Activated CD4-positive, alpha-beta memory T cell treated with anti-CD3 and anti-CD28 coated beads for 36 hours (primary cell): ENCODE measurements around the gene ARSB. TPM values are rescaled to one million over a fixed set of nuclear protein-coding genes. Genes with fewer than 3 reads are reported as not detected.
"Not testable (repeated sequence)": the region's sequence is repeated elsewhere in the genome, so short reads cannot be mapped to it uniquely, and the experiment has no call there.

ENCODE experiments used
- CTCF ChIA-PET: fragments of 350-600 bp; sonication (Branson Sonifier 250); formaldehyde crosslinking; loops from one replicate; lab custom pipeline; 2021; ENCODE audit warnings: antibody characterized with exemption, inconsistent platforms; lab: Charles Lee
- POLR2A ChIA-PET: fragments of 350-600 bp; sonication (Branson Sonifier 250); formaldehyde crosslinking; loops from one replicate; lab custom pipeline; 2021; ENCODE audit warnings: antibody characterized with exemption; lab: Charles Lee
- DNase-seq: peaks from one replicate; pipeline ENCODE4 v3.0.0-alpha.2; 2020
- H3K27ac Mint-ChIP-seq: one replicate; pipeline ENCODE4 v1.8.0; 2021; ENCODE audit warnings: mixed read lengths
- H3K27me3 Mint-ChIP-seq: one replicate; pipeline ENCODE4 v1.8.0; 2021; ENCODE audit warnings: mixed read lengths
- H3K36me3 Mint-ChIP-seq: one replicate; pipeline ENCODE4 v1.8.0; 2021; ENCODE audit warnings: mixed read lengths
- H3K4me1 Mint-ChIP-seq: one replicate; pipeline ENCODE4 v1.8.0; 2021; ENCODE audit warnings: low read depth, mixed read lengths
- H3K4me3 Mint-ChIP-seq: one replicate; pipeline ENCODE4 v1.8.0; 2021; ENCODE audit warnings: mild to moderate bottlenecking, mixed read lengths
- H3K9me3 Mint-ChIP-seq: one replicate; pipeline ENCODE4 v1.8.0; 2021; ENCODE audit warnings: mixed read lengths
- intact Hi-C: fragments of 100-400 bp; cut with micrococcal nuclease; formaldehyde crosslinking; loops from one replicate; pipeline ENCODE4 v1.15.1; 2023
- total RNA-seq, 2 experiments: library from RNA; stranded (reverse); gene quantifications; one replicate each; pipeline ENCODE4 v1.2.3, GENCODE V29; 2021

The ARSB gene
- total RNA-seq, 2 experiments from 2014 or later, result 9.3 to 9.9 TPM

GRCh38 chr5:78773655-78774054 is 211.5 kb downstream of the ARSB start:
- Mint-ChIP-seq H3K9me3 (no peaks in the 10 kb centered on the region), H3K4me3 (no peak overlapping the region), H3K36me3 (peaks cover 2% of the 10 kb centered on the region), H3K27ac (no peak overlapping the region), H3K4me1 (peaks cover 4% of the 10 kb centered on the region), H3K27me3 (no peaks in the 10 kb centered on the region)
- no peak for DNase-seq
- intact Hi-C loops, result no loop called here
- CTCF ChIA-PET, result no interaction called here
- POLR2A ChIA-PET, result no interaction called here

GRCh38 chr5:78771260-78772205 is 213.6 kb downstream of the ARSB start:
- ChIA-PET POLR2A (no interaction called here), CTCF (no interaction called here)
- Mint-ChIP-seq H3K36me3 (peaks cover 2% of the 10 kb centered on the region), H3K4me1 (peaks cover 4% of the 10 kb centered on the region), H3K27me3 (no peaks in the 10 kb centered on the region), H3K4me3 (no peak overlapping the region), H3K27ac (no peak overlapping the region), H3K9me3 (no peaks in the 10 kb centered on the region)
- peak; percentile 11 for DNase-seq
- intact Hi-C loops, result no loop called here

- ChIA-PET CTCF (no interaction called here), POLR2A (interaction anchor here (0.6 kb wide), 1 partner anchor 468 kb away, joined by 3 read pairs; no protein-coding TSS in a partner anchor)
- DNase-seq, result no peak
- no peaks in the 10 kb centered on the region for H3K9me3 Mint-ChIP-seq
- H3K27ac Mint-ChIP-seq, result no peak overlapping the region
- H3K27me3 Mint-ChIP-seq, result peaks cover under 1% of the 10 kb centered on the region
- no peak overlapping the region for H3K4me3 Mint-ChIP-seq
- H3K4me1 Mint-ChIP-seq, result peaks cover 4% of the 10 kb centered on the region
- intact Hi-C loops, result no loop called here
- H3K36me3 Mint-ChIP-seq, result no peaks in the 10 kb centered on the region
Observed at GRCh38 chr5:78768781-78769380, 216.2 kb downstream of the ARSB start.

GRCh38 chr5:78766412-78766762 is 218.7 kb downstream of the ARSB start:
- CTCF ChIA-PET, result interaction anchor here (1.4 kb wide), 1 partner anchor 259 kb away, joined by 3 read pairs; no protein-coding TSS in a partner anchor
- intact Hi-C loops, result no loop called here
- Mint-ChIP-seq H3K27ac (no peak overlapping the region), H3K9me3 (no peaks in the 10 kb centered on the region), H3K36me3 (no peaks in the 10 kb centered on the region), H3K27me3 (peaks cover 1% of the 10 kb centered on the region), H3K4me3 (no peak overlapping the region), H3K4me1 (no peaks in the 10 kb centered on the region)
- POLR2A ChIA-PET, result no interaction called here
- no peak for DNase-seq

- ChIA-PET POLR2A (no interaction called here), CTCF (interaction anchor here (1.4 kb wide), 1 partner anchor 259 kb away, joined by 3 read pairs; no protein-coding TSS in a partner anchor)
- no peak for DNase-seq
- H3K9me3 Mint-ChIP-seq, result no peaks in the 10 kb centered on the region
- no peak overlapping the region for H3K27ac Mint-ChIP-seq
- H3K36me3 Mint-ChIP-seq, result no peaks in the 10 kb centered on the region
- no peaks in the 10 kb centered on the region for H3K4me1 Mint-ChIP-seq
- intact Hi-C loops, result no loop called here
- no peak overlapping the region for H3K4me3 Mint-ChIP-seq
- peaks cover 1% of the 10 kb centered on the region for H3K27me3 Mint-ChIP-seq
Observed at GRCh38 chr5:78765756-78766411, 219.2 kb downstream of the ARSB start.

- ChIA-PET CTCF (interaction anchor here (1.4 kb wide), 1 partner anchor 260 kb away, joined by 3 read pairs; no protein-coding TSS in a partner anchor), POLR2A (no interaction called here)
- Mint-ChIP-seq H3K9me3 (no peaks in the 10 kb centered on the region), H3K4me1 (no peaks in the 10 kb centered on the region), H3K4me3 (no peak overlapping the region), H3K27me3 (peaks cover 1% of the 10 kb centered on the region), H3K27ac (no peak overlapping the region), H3K36me3 (no peaks in the 10 kb centered on the region)
- intact Hi-C loops, result no loop called here
- no peak for DNase-seq
Observed at GRCh38 chr5:78765116-78765515, 220.0 kb downstream of the ARSB start.

- Mint-ChIP-seq H3K27me3 (peaks cover 1% of the 10 kb centered on the region), H3K4me3 (no peak overlapping the region), H3K9me3 (no peaks in the 10 kb centered on the region), H3K27ac (no peak overlapping the region), H3K36me3 (no peaks in the 10 kb centered on the region), H3K4me1 (no peaks in the 10 kb centered on the region)
- DNase-seq, result no peak
- POLR2A ChIA-PET, result no interaction called here
- CTCF ChIA-PET, result no interaction called here
- intact Hi-C loops, result no loop called here
Observed at GRCh38 chr5:78763659-78764189, 221.4 kb downstream of the ARSB start.

- H3K4me3 Mint-ChIP-seq, H3K4me1 Mint-ChIP-seq, POLR2A ChIA-PET: not testable (repeated sequence)
Observed at GRCh38 chr5:78762743-78763142, 222.4 kb downstream of the ARSB start.

GRCh38 chr5:78761840-78762239 is 223.3 kb downstream of the ARSB start:
- H3K27ac Mint-ChIP-seq, result no peak overlapping the region
- no peaks in the 10 kb centered on the region for H3K9me3 Mint-ChIP-seq
- H3K4me1 Mint-ChIP-seq, result peaks cover 12% of the 10 kb centered on the region
- DNase-seq, result no peak
- no peak overlapping the region for H3K4me3 Mint-ChIP-seq
- intact Hi-C loops, result no loop called here
- no peaks in the 10 kb centered on the region for H3K36me3 Mint-ChIP-seq
- CTCF ChIA-PET, result no interaction called here
- H3K27me3 Mint-ChIP-seq, result peaks cover 1% of the 10 kb centered on the region
- POLR2A ChIA-PET, result no interaction called here

More at GRCh38 chr5:78762743-78763142, 222.4 kb downstream of the ARSB start:
- intact Hi-C loops, H3K9me3 Mint-ChIP-seq, H3K36me3 Mint-ChIP-seq, H3K27me3 Mint-ChIP-seq, CTCF ChIA-PET, H3K27ac Mint-ChIP-seq, DNase-seq: not testable (repeated sequence)

GRCh38 chr5:78760770-78761169 is 224.3 kb downstream of the ARSB start:
- Mint-ChIP-seq H3K36me3 (no peaks in the 10 kb centered on the region), H3K27me3 (peaks cover 1% of the 10 kb centered on the region), H3K27ac (no peak overlapping the region), H3K4me1 (peaks cover 12% of the 10 kb centered on the region), H3K9me3 (no peaks in the 10 kb centered on the region), H3K4me3 (no peak overlapping the region)
- no peak for DNase-seq
- intact Hi-C loops, result no loop called here
- ChIA-PET POLR2A (no interaction called here), CTCF (interaction anchor here (1.0 kb wide), 1 partner anchor 15 kb away, joined by 3 read pairs; no protein-coding TSS in a partner anchor)

GRCh38 chr5:78760366-78760765 is 224.7 kb downstream of the ARSB start:
- intact Hi-C loops, result no loop called here
- Mint-ChIP-seq H3K4me3 (no peak overlapping the region), H3K36me3 (no peaks in the 10 kb centered on the region), H3K4me1 (peaks cover 12% of the 10 kb centered on the region), H3K27ac (no peak overlapping the region), H3K9me3 (no peaks in the 10 kb centered on the region), H3K27me3 (peaks cover 1% of the 10 kb centered on the region)
- CTCF ChIA-PET, result interaction anchor here (1.0 kb wide), 1 partner anchor 15 kb away, joined by 3 read pairs; no protein-coding TSS in a partner anchor
- POLR2A ChIA-PET, result no interaction called here
- no peak for DNase-seq
